HepG2 (cell line): ENCODE measurements around the gene FGF18. TPM values are rescaled to one million over a fixed set of nuclear protein-coding genes. Genes with fewer than 3 reads are reported as not detected.

Experiments
- ATAC-seq: fragments of 200-7000 bp; cut with Tn5 transposase; 3 replicates; pipeline ENCODE4 v1.9.1; 2020; ENCODE audit warnings: mild to moderate bottlenecking, moderate library complexity
- BruUV-seq: library from RNA; stranded (reverse); fragments of 400-500 nt; replicated peaks from 2 replicates; lab custom pipeline; 2021; lab: Mats Ljungman, UMichigan
- CTCF ChIA-PET: fragments of 300-600 bp; formaldehyde crosslinking; extraction: SDS; loops from one replicate; lab custom pipeline; 2021; ENCODE audit warnings: low total read pairs, inconsistent platforms, low intra/inter-chr PET ratio; lab: Yijun Ruan, JAX
- POLR2A ChIA-PET: fragments of 350-600 bp; sonication (Branson Sonifier 250); formaldehyde crosslinking; loops from one replicate; lab custom pipeline; 2020; ENCODE audit warnings: antibody characterized with exemption, inconsistent platforms; lab: Yijun Ruan, JAX
- DNase-seq: peaks from one replicate; pipeline ENCODE4 v3.0.0-alpha.2; 2015; ENCODE audit warnings: low spot score
- FAIRE-seq: peaks from 3 replicates; lab custom pipeline; 2011; peaks lifted over from hg19 to GRCh38; lab: Jason Lieb, UNC
- H2AFZ ChIP-seq: one replicate; pipeline ENCODE4 v1.6.1; 2011; ENCODE audit warnings: low read length, inconsistent platforms
- H3K27ac ChIP-seq: fragments of 300-600 bp; 3 replicates; pipeline ENCODE4 v1.8.0; 2011; ENCODE audit warnings: mixed run types, mild to moderate bottlenecking, mixed read lengths, low read length, inconsistent platforms; ENCODE audit not compliant: insufficient read depth; ENCODE audit errors: extremely low read length
- H3K27me3 ChIP-seq, 2 experiments: fragments of 200-600 bp in 1 of 2; 2 replicates in 1 of 2; 3 replicates in 1 of 2; pipeline versions ENCODE4 v1.6.0 to v1.8.0; 2011; ENCODE audit warnings: low read length in 2 of 2, mild to moderate bottlenecking in 2 of 2, moderate library complexity in 2 of 2, inconsistent platforms in 1 of 2; ENCODE audit not compliant: insufficient read depth in 2 of 2, control insufficient read depth in 1 of 2
- H3K36me3 ChIP-seq, 2 experiments: fragments of 200-600 bp in 1 of 2; replicated peaks in 1 of 2; 2 replicates in 1 of 2; 3 replicates in 1 of 2; pipeline versions ENCODE4 v1.5.1 to v1.8.0; 2011; ENCODE audit warnings: low read length in 2 of 2, inconsistent platforms in 1 of 2; ENCODE audit not compliant: insufficient read depth in 2 of 2, control insufficient read depth in 1 of 2
- H3K4me1 ChIP-seq: 2 replicates; pipeline ENCODE4 v1.5.1; 2012; ENCODE audit warnings: low read length, inconsistent platforms; ENCODE audit not compliant: insufficient read depth
- H3K4me2 ChIP-seq: 2 replicates; pipeline ENCODE4 v1.6.0; 2011; ENCODE audit warnings: low read depth, low read length, inconsistent platforms
- H3K4me3 ChIP-seq, 3 experiments: fragments of 200-600 bp in 1 of 3; sonication (generic), shearing (Covaris generic) in 1 of 3; replicated peaks in 1 of 3; 2 replicates each; pipeline ENCODE4 v1.5.1; 2011 to 2016; ENCODE audit warnings: low read length in 3 of 3, inconsistent platforms in 2 of 3, low read depth in 2 of 3, mild to moderate bottlenecking in 2 of 3, control low read depth in 1 of 3, mixed read lengths in 1 of 3; ENCODE audit not compliant: insufficient read depth in 1 of 3
- H3K79me2 ChIP-seq: one replicate; pipeline ENCODE4 v1.6.1; 2011; ENCODE audit warnings: low read length, inconsistent platforms; ENCODE audit not compliant: insufficient read depth
- H3K9ac ChIP-seq: 2 replicates; pipeline ENCODE4 v1.6.0; 2011; ENCODE audit warnings: mild to moderate bottlenecking, low read depth, low read length, inconsistent platforms; ENCODE audit not compliant: insufficient read depth
- H3K9me3 ChIP-seq: 2 replicates; pipeline ENCODE4 v1.5.1; 2012; ENCODE audit warnings: mild to moderate bottlenecking, low read length
- H4K20me1 ChIP-seq: 2 replicates; pipeline ENCODE4 v1.6.0; 2011; ENCODE audit warnings: inconsistent platforms, mild to moderate bottlenecking, low read length, moderate library complexity; ENCODE audit not compliant: insufficient read depth
- CAMTA2 ChIP-seq: sonication (generic); formaldehyde crosslinking; IDR thresholded peaks from 2 replicates; pipeline ENCODE4 v1.4.0; 2020; ENCODE audit warnings: mild to moderate bottlenecking, missing genetic modification reagents, borderline replicate concordance
- EHMT2 ChIP-seq: fragments of 200-600 bp; sonication (generic); IDR thresholded peaks from 2 replicates; pipeline ENCODE4 v1.7.0; 2017; ENCODE audit warnings: antibody characterized with exemption, low read depth, low read length, borderline replicate concordance
- ESRRA ChIP-seq: sonication (generic); formaldehyde crosslinking; IDR thresholded peaks from 2 replicates; pipeline ENCODE4 v1.5.1; 2020; ENCODE audit warnings: mild to moderate bottlenecking, low read depth, missing genetic modification reagents
- GPN1 ChIP-seq: sonication (generic); formaldehyde crosslinking; IDR thresholded peaks from 2 replicates; pipeline ENCODE4 v1.5.1; 2020; ENCODE audit warnings: missing genetic modification reagents, borderline replicate concordance
- POLR2A ChIP-seq, 2 experiments: IDR thresholded peaks; 2 replicates each; pipeline ENCODE4 v1.6.1; 2011; ENCODE audit warnings: low read depth in 2 of 2, low read length in 2 of 2, mild to moderate bottlenecking in 1 of 2, moderate library complexity in 1 of 2; ENCODE audit not compliant: insufficient read depth in 1 of 2
- REXO4 ChIP-seq: sonication (generic); formaldehyde crosslinking; IDR thresholded peaks from 2 replicates; pipeline ENCODE4 v1.8.0; 2022; ENCODE audit warnings: missing genetic modification reagents, mild to moderate bottlenecking, borderline replicate concordance
- RFX5 ChIP-seq: IDR thresholded peaks from 2 replicates; pipeline ENCODE4 v1.6.1; 2011; ENCODE audit warnings: low read depth, low read length, improper control_type of control experiment
- SMAD1 ChIP-seq: sonication (generic); formaldehyde crosslinking; IDR thresholded peaks from 2 replicates; pipeline ENCODE4 v1.4.0; 2020; ENCODE audit warnings: missing genetic modification reagents, low read depth, mild to moderate bottlenecking, borderline replicate concordance
- SPEN ChIP-seq: sonication (generic); formaldehyde crosslinking; IDR thresholded peaks from 2 replicates; pipeline ENCODE4 v1.5.1; 2020; ENCODE audit warnings: low read depth, mild to moderate bottlenecking, missing genetic modification reagents
- XRCC5 ChIP-seq: fragments of 200-400 bp; formaldehyde crosslinking; optimal IDR thresholded peaks from 2 replicates; pipeline ENCODE3; 2017; ENCODE audit warnings: mild to moderate bottlenecking, low read length
- ZNF24 ChIP-seq: fragments of 450-650 bp; IDR thresholded peaks from 2 replicates; pipeline ENCODE4 v1.6.1; 2017; ENCODE audit warnings: antibody characterized with exemption, mild to moderate bottlenecking
- ZNF550 ChIP-seq: sonication (generic); formaldehyde crosslinking; IDR thresholded peaks from 2 replicates; pipeline ENCODE4 v1.4.0; 2020; ENCODE audit warnings: mild to moderate bottlenecking, missing genetic modification reagents, borderline replicate concordance
- ZSCAN22 ChIP-seq: sonication (generic); formaldehyde crosslinking; IDR thresholded peaks from 2 replicates; pipeline ENCODE4 v1.4.0; 2020; ENCODE audit warnings: mild to moderate bottlenecking, missing genetic modification reagents
- WGBS: methylation state at CpG from one replicate; pipeline ENCODE4 v1.1.6; 2017; ENCODE audit warnings: low lambda C conversion rate; 5-methylcytosine and 5-hydroxymethylcytosine counted together
- in situ Hi-C: cut with HindIII; loops from 2 replicates; pipeline ENCODE4 v1.10.0; 2017; ENCODE audit warnings: low pct_unique_long_range_greater_than_20kb; ENCODE audit not compliant: extremely low pct_ligation_motif_present
- intact Hi-C: fragments of 100-400 bp; cut with micrococcal nuclease; formaldehyde crosslinking; loops from one replicate; pipeline ENCODE4 v1.10.0; 2022; ENCODE audit not compliant: unreplicated experiment
- polyA plus RNA-seq, 8 experiments: library from polyadenylated mRNA; depleted of rRNA in 3 of 8; stranded (reverse) in 7 of 8; unstranded in 1 of 8; fragments of >200 nt; fragmentation: Illumina TruSeq in 4 of 8; extraction: Trizol in 4 of 8; gene quantifications; 2 replicates each; pipeline versions ENCODE4 v1.2.1 to v1.2.3, GENCODE V29; 2011 to 2016; ENCODE audit warnings: low read depth in 4 of 8, missing spikeins in 1 of 8, mixed read lengths in 1 of 8; ENCODE audit not compliant: insufficient read depth in 1 of 8
- total RNA-seq, 5 experiments: library from RNA; depleted of rRNA; stranded (reverse); fragments of >200 nt; fragmentation: Illumina TruSeq; extraction: Trizol; gene quantifications; 2 replicates each; pipeline ENCODE4 v1.2.3, GENCODE V29; 2016; ENCODE audit warnings: low read depth in 1 of 5

Gene FGF18
- total and polyA plus RNA-seq, 2 of the 13 experiments (the other 11 are each of a cell fraction or from before 2014, with no cell fraction given) = not detected

- ChIA-PET POLR2A (no interaction called here), CTCF (no interaction called here)
- no peak overlapping the region for H3K4me2 ChIP-seq
- in situ Hi-C loops = loop anchor here (10.0 kb wide), 1 partner anchor 167 kb away; no protein-coding TSS in a partner anchor
- TF ChIP-seq EHMT2 (no peak), CAMTA2 (CRISPR knock-in tag) (no peak), SPEN (no peak), REXO4 (CRISPR knock-in tag) (no peak), ESRRA (CRISPR knock-in tag) (no peak), RFX5 (no peak), SMAD1 (CRISPR knock-in tag) (no peak), ZNF24 (no peak), GPN1 (no peak), ZNF550 (CRISPR knock-in tag) (no peak), XRCC5 (no peak), ZSCAN22 (CRISPR knock-in tag) (no peak), POLR2A (IDR thresholded peaks at IDR 0.05; ENCODE audit: insufficient read depth in 1 of 2, low read depth in 2 of 2, low read length in 2 of 2) (no peak)
- DNase-seq (no peak), ATAC-seq (no peak), FAIRE-seq (no peak)
- no peak overlapping the region for H3K4me3 ChIP-seq
- H3K4me1 ChIP-seq = peaks cover 9% of the 10 kb centered on the region
- BruUV-seq = no TSS peak
- H3K27me3 ChIP-seq = peaks cover 0 to 2% of the 10 kb centered on the region in 2 experiments; a peak in 2 of 5 replicates
- H3K79me2 ChIP-seq = no peaks in the 10 kb centered on the region
- H3K9me3 ChIP-seq = no peaks in the 10 kb centered on the region
- no peak overlapping the region for H3K27ac ChIP-seq
- H3K36me3 ChIP-seq = no peaks in the 10 kb centered on the region
- intact Hi-C loops = no loop called here
- 54% methylated on average over 8 of the region's 9 CpGs for WGBS
- H4K20me1 ChIP-seq = no peaks in the 10 kb centered on the region
- H3K9ac ChIP-seq = no peak overlapping the region
- no peak overlapping the region for H2AFZ ChIP-seq
Observed at GRCh38 chr5:171428168-171428696, 8.8 kb downstream of the FGF18 start.
